Breast epithelium (tissue), 3 donors: ENCODE results near the gene TEAD3.

Source experiments
- POLR2A ChIP-seq: fragments of 450-650 bp; IDR thresholded peaks from one replicate; pipeline ENCODE4 v1.6.1; 2016; ENCODE audit warnings: antibody characterized with exemption, mild to moderate bottlenecking, moderate library complexity
- POLR2AphosphoS5 ChIP-seq, 3 donors: sonication (generic); formaldehyde crosslinking; IDR thresholded peaks; one replicate each; pipeline ENCODE4 v1.6.1; 2017; ENCODE audit warnings: antibody characterized with exemption in 3 of 3

DNA sequence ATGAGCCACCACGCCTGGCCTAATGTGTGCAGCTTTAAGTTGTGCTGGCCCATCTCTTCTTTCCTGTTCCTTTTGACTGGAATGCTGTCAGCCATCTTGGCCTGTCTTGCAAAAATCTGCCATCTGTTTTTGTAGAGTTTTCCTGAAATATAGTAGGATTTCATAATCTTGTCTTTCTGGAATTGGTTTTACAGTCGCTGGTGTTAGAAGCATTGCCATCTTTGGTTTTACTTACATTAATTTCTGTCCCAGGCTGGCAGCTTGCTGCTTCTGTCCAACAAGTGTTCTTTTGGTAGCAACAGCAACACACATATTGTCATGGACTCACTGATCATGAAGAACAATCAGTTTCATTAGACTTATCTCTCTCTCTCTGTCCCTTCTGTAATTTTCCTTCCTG, 45.0 kb upstream of the TEAD3 start:
- TF ChIP-seq POLR2A (no peak), POLR2AphosphoS5 (IDR thresholded peaks at IDR 0.05) (no peak)
